ENCODE measurements around the gene SPAG5. TPM values are rescaled to one million over a fixed set of nuclear protein-coding genes. Genes with fewer than 3 reads are reported as not detected.

Gene SPAG5
- total and polyA plus RNA-seq, 9 of the 15 experiments (the other 6 are each of a cell fraction or from before 2014, with no cell fraction given), result 94.4 to 286 (median 151) TPM

DNA sequence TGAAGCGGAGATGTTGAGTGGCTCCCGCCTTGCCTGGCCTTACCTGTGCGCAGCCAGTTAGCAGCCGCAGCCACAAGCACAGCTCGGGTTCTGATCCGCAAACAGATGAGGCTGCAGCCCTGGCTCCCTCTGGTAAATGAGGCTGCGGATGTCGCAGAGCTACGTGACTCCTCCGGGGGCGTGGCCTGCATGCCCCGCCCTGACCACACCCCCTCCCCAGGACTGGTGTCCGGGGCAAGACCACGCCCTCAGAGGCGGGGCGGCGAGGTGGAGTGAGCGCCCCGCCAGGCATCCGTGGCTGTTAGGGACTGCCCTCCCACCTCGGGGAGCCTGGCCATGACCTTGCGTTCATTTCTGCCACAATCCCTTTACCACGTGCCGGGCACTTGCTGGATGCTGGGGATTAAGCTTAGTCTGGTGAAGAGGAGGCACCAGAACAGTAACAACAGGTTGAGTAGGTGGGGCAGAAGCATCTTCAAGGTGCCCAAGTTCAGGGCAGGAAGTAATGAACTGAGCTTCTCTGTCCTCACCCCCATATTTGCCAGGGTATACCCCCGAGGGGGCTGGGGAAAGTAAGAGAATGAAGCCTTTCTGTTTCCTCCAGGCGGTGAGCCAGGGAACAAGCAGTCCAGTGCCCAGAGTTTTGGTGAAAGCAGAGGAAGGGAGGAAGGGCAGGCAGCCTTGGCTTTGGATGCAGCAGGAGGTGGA is 21.9 kb downstream of the SPAG5 start, which contains the start of gene ALDOC (continued):
- TF ChIP-seq, protein P1, sequence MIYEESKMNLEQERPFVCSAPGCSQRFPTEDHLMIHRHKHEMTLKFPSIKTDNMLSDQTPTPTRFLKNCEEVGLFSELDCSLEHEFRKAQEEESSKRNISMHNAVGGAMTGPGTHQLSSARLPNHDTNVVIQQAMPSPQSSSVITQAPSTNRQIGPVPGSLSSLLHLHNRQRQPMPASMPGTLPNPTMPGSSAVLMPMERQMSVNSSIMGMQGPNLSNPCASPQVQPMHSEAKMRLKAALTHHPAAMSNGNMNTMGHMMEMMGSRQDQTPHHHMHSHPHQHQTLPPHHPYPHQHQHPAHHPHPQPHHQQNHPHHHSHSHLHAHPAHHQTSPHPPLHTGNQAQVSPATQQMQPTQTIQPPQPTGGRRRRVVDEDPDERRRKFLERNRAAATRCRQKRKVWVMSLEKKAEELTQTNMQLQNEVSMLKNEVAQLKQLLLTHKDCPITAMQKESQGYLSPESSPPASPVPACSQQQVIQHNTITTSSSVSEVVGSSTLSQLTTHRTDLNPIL (CRISPR knock-in tag; IDR thresholded peaks at IDR 0.05), result no peak
- TF ChIP-seq ZNF444 (CRISPR knock-in tag; IDR thresholded peaks at IDR 0.05) (no peak), CTCF (IDR thresholded peaks at IDR 0.05 in 2 of 3, conservative IDR thresholded peaks at IDR 0.05 in 1 of 3; ENCODE audit: insufficient read depth in 2 of 3, low read depth in 1 of 3, low read length in 3 of 3) (no peak), ATF2 (CRISPR knock-in tag; IDR thresholded peaks at IDR 0.05) (no peak), KDM5B (IDR thresholded peaks at IDR 0.05; ENCODE audit: insufficient replicate concordance, low read depth, low read length) (peak; percentile 90), ZC3H8 (IDR thresholded peaks at IDR 0.05) (no peak), NFE2L1 (tag; IDR thresholded peaks at IDR 0.05; ENCODE audit: borderline replicate concordance, low read depth) (no peak), E2F6 (IDR thresholded peaks at IDR 0.05; ENCODE audit: borderline replicate concordance in 1 of 2, extremely low read depth in 1 of 2, insufficient read depth in 1 of 2, insufficient read length in 1 of 2, low read depth in 1 of 2, low read length in 1 of 2, poor library complexity in 1 of 2, severe bottlenecking in 1 of 2) (peak; percentile 78 to 90), TEAD2 (tag; IDR thresholded peaks at IDR 0.05) (no peak), NFIX (CRISPR knock-in tag; IDR thresholded peaks at IDR 0.05; ENCODE audit: low read depth) (no peak), TCF15 (CRISPR knock-in tag; IDR thresholded peaks at IDR 0.05) (peak; percentile 65; the same call in 1 of the 2 replicates), RBFOX2 (IDR thresholded peaks at IDR 0.05; ENCODE audit: low read depth, low read length) (peak; percentile 88), ZNF175 (CRISPR knock-in tag; IDR thresholded peaks at IDR 0.05; ENCODE audit: low read depth) (peak; percentile 24; the same call in 1 of the 2 replicates), ADNP (tag; IDR thresholded peaks at IDR 0.05) (no peak), POLR2AphosphoS2 (IDR thresholded peaks at IDR 0.05; ENCODE audit: low read length) (peak; percentile 94), COPS2 (conservative IDR thresholded peaks at IDR 0.05) (no peak)

Measured in K562 (cell line).